DND-41 (cell line): Measurements from ENCODE around the gene GRIA4.

Experiments used
- EZH2 ChIP-seq: IDR thresholded peaks from 3 replicates; pipeline ENCODE4 v1.6.1; 2012; ENCODE audit warnings: borderline replicate concordance, low read depth, mild to moderate bottlenecking, moderate library complexity, low read length, inconsistent platforms; ENCODE audit not compliant: severe bottlenecking
- TF ChIP-seq, protein P1 (sequence below): IDR thresholded peaks from 2 replicates; pipeline ENCODE4 v1.5.1; 2012; ENCODE audit warnings: borderline replicate concordance, low read length, moderate library complexity, mild to moderate bottlenecking; ENCODE audit not compliant: poor library complexity, severe bottlenecking; ENCODE audit errors: extremely low read depth

GRCh38 chr11:105741488-105742020 lies 131.7 kb downstream of the GRIA4 start:
- TF ChIP-seq, protein P1, sequence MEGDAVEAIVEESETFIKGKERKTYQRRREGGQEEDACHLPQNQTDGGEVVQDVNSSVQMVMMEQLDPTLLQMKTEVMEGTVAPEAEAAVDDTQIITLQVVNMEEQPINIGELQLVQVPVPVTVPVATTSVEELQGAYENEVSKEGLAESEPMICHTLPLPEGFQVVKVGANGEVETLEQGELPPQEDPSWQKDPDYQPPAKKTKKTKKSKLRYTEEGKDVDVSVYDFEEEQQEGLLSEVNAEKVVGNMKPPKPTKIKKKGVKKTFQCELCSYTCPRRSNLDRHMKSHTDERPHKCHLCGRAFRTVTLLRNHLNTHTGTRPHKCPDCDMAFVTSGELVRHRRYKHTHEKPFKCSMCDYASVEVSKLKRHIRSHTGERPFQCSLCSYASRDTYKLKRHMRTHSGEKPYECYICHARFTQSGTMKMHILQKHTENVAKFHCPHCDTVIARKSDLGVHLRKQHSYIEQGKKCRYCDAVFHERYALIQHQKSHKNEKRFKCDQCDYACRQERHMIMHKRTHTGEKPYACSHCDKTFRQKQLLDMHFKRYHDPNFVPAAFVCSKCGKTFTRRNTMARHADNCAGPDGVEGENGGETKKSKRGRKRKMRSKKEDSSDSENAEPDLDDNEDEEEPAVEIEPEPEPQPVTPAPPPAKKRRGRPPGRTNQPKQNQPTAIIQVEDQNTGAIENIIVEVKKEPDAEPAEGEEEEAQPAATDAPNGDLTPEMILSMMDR = no peak
- no peak for TF ChIP-seq EZH2
